UCSD-AML1 (cell line): ENCODE results near the gene OR8B4.
"Not testable (repeated sequence)": the region's sequence is repeated elsewhere in the genome, so short reads cannot be mapped to it uniquely, and the experiment has no call there.

Experiments used
- DNase-seq: peaks from one replicate; lab custom pipeline; 2025; ENCODE audit not compliant: unreplicated experiment; lab: John Stamatoyannopoulos, UW

Gene OR8B4, protein sequence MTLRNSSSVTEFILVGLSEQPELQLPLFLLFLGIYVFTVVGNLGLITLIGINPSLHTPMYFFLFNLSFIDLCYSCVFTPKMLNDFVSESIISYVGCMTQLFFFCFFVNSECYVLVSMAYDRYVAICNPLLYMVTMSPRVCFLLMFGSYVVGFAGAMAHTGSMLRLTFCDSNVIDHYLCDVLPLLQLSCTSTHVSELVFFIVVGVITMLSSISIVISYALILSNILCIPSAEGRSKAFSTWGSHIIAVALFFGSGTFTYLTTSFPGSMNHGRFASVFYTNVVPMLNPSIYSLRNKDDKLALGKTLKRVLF

DNA sequence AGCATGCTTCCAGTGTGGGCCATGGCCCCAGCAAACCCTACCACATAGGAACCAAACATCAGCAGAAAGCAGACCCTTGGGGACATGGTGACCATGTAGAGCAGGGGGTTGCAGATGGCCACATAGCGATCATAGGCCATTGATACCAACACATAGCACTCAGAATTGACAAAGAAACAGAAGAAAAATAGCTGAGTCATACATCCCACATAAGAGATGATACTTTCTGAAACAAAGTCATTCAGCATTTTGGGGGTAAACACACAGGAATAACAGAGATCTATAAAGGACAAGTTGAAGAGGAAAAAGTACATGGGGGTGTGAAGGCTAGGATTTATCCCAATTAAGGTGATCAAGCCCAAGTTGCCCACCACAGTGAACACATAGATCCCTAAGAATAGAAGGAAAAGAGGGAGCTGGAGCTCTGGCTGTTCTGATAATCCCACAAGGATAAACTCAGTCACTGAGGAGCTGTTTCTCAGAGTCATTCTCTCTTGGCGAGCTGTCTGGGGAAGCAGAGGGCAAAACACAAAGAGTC is at the start of gene OR8B4:
TSS of gene OR8B4 (minus strand) at position 488 of the 538 bp plus-strand sequence. CDS start at position 488, 0 bp downstream.
- no peak for DNase-seq

DNA sequence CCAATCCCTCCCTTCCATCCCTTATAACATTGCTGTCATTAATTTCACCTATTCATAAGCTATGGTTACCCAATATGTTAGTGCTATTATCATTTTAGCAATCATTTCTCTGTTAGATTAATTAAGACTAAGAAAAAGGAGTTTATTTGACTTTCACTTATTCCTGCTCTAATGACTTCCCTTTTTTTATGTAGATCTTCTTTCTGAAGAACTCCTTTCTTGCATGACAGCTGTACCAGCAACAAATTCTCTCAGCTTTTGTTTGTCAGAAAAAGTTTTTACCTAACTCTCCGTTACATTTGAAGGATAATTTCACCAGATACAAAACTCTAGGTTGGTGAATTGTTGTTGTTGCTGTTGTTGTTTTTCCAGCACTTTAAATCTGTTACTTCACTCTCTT is 49.4 kb upstream of the OR8B4 start:
- no peak for DNase-seq

DNA sequence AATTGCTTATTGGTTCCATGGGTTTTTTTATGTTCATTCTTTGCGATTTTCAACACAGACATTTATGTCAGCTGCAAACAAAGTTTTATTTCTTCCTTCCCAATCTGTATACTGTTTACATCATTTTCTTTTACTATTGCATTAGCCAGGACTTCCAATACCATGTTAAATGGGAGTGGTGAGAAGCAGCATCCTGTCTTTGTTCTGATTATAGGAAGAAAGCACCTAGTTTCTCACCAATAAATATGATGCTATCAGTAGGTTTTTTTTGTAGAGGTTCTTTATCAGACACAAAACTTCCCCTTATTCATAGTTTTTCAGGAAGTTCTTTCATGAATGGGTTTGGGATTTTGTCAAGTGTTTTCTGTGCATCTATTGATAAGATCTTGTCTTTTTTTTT is 48.8 kb upstream of the OR8B4 start:
- no peak for DNase-seq

DNA sequence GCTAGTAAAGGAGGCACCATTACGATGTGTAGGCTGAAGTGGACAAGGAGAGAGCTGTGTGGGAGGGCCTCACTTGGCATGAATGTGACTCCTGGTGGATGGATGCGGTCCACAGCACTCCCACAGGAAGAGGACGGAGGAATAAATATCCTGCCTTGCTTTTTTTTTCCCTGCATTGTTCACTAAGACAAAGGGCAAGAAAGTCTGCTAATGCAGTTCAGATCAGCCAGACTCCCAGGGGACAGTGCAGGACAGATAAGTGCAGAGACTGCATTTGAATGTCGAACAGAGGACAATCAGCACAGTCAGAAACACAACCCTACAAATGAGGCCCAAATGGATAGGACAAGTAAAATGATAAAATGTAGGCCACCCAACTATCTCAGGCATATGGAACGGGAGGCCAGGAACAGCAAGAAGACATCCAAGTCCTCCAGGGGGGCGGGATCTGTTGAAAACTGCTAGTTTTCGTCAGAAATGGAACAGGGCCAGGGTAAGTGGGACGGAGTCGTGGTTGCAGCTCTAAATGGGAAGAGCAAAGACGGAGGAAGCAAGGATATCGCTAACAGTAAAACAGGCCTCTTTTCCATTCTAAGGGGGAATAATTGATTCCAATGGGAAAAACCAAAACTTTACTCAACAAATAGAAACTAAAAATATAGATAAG is 46.0 kb upstream of the OR8B4 start:
- DNase-seq: no peak

- no peak for DNase-seq
Measured at GRCh38 chr11:124467381-124467927, 42.8 kb upstream of the OR8B4 start.

DNA sequence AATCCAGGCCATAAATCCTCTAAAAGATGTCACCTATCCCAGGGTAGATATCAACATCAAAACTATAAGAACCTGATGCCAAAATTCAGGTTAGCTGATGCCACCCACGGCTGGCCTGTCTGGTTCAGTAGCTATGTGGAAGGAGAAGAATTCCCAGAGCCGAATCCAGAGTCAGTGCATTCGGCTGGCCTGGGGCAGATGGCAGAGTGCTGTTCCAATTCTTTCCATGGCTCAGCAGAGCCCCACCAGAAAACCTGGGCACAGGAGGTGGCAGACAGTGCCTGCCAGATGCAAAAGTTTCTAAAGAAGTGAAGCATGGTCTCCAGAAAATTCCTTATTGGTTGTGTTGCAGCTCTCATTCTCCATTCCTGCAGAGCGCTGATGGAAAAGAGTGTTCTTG is 40.7 kb upstream of the OR8B4 start:
- no peak for DNase-seq

DNA sequence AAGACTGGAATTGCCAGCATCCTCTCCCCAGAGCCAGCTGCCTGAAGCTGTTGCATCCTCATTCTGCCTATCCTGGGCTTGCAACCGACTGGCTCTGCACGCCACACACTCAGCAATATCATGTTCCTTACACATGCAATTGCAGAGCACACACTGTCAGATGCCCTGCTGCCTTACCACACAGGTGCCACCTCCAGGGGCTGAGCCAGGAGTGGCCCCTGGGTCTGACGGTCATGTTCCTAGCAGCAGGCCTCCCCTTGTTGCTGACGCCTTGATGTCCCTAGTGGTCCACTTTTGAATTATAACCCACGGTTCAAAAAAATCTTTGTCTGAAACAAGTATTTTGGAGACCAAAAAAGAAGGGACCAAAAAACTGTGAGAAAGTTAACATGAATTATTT is 39.3 kb upstream of the OR8B4 start:
- DNase-seq: no peak

GRCh38 chr11:124463324-124463723 is 38.7 kb upstream of the OR8B4 start:
- no peak for DNase-seq

DNA sequence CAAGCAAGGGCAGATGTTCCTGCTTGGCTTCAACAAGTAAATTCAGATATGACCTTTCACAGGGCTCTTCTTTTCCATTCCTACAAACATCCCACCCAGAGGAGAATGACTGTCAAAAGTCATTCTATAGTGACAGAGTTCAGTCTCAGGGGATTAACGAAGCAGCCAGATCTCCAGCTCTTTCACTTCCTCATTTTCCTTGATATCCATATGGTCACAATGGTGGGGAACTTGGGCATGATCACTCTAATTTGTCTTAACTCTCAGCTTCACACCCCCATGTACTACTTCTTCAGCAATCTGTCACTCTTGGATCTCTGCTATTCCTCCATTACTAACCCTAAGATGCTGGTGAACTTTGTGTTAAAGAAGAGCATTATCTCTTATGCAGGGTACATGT is 35.8 kb upstream of the OR8B4 start:
- DNase-seq: no peak

- not testable (repeated sequence) for DNase-seq
Measured at GRCh38 chr11:124459379-124459778, 34.7 kb upstream of the OR8B4 start.

GRCh38 chr11:124454552-124454951 is 29.9 kb upstream of the OR8B4 start:
- DNase-seq: no peak

DNA sequence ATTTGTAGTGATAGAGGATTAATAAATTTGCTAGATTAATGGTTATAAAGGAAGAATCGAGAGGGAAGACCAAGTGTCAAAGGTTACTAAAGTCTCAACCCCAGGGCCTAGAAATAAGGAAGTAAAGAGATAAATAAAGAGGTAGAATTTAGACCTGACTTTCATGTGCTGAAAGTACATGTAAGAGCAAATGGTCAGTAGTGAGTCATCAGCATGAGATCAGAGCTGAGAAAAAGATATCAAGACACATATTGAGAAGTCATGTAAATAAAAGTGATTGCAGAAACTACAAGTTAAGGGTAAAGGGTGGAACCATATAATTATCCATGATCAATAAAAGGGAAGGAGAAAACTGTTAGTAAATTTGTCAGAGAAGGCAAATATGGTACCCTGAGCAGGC is 22.2 kb upstream of the OR8B4 start:
- no peak for DNase-seq

GRCh38 chr11:124445646-124446150 is 21.0 kb upstream of the OR8B4 start, which contains the start of gene OR8B8:
Gene OR8B8, minus strand, starts transcription at chr11:124445696. Its CDS starts 4,611 bp downstream, at chr11:124441085.
- DNase-seq: no peak

GRCh38 chr11:124442847-124443246 is 18.2 kb upstream of the OR8B4 start:
- DNase-seq: no peak

- no peak for DNase-seq
Measured at GRCh38 chr11:124442442-124442841, 17.8 kb upstream of the OR8B4 start.

DNA sequence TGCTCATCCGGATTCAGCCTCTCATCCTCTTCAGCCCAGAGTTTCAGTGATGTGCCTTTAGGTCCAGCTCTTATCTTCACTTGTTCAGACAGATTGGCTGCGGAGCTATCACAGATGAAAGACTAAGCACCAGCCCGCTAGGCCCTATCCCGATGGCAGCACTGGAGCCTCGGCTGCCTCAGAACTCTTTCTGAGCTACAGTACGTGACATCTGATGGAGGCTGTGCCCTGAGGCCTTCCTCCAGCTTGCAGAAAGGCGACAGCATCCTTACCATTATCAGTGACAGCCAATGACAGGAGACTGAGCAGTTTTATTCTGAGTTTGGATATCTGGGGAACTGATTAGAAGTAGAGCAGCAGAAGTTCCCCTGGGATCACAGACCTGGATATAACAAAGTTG is 16.8 kb upstream of the OR8B4 start:
- DNase-seq: no peak

GRCh38 chr11:124441081-124441480 is 16.4 kb upstream of the OR8B4 start:
- DNase-seq: no peak

DNA sequence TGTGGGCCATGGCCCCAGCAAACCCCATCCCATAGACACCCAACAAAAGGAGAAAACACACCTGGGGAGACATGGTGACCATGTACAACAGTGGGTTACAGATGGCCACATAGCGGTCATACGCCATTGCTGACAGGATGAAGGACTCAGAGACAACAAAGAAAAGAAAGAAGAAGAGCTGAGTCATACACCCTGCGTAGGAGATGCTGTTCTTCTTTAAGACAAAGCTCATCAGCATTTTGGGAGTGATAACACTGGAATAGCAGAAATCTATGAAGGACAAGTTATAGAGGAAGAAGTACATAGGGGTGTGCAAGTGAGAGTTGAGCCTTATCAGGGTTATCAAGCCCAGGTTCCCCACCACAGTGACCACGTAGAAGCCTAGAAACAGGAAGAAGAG is 15.9 kb upstream of the OR8B4 start:
- DNase-seq: no peak

- DNase-seq: no peak
Measured at GRCh38 chr11:124434699-124435098, 10.0 kb upstream of the OR8B4 start.

GRCh38 chr11:124429599-124429998 is 4.9 kb upstream of the OR8B4 start:
- no peak for DNase-seq

GRCh38 chr11:124421043-124421442 is 3.6 kb downstream of the OR8B4 start:
- DNase-seq: no peak
